Activated CD8-positive, alpha-beta memory T cell treated with anti-CD3 and anti-CD28 coated beads, Interleukin-2, amount 10 ng/mL, durations not matched to agents 7 days and 5 days (primary cell): ENCODE measurements around the gene DNAJC5G. TPM values are rescaled to one million over a fixed set of nuclear protein-coding genes. Genes with fewer than 3 reads are reported as not detected.

Source experiments
- ATAC-seq: fragments of 150-1000 bp; cut with Tn5 transposase; one replicate; pipeline ENCODE4 v1.10.0; 2021; ENCODE audit warnings: moderate library complexity
- CTCF ChIA-PET: fragments of 350-600 bp; sonication (Branson Sonifier 250); formaldehyde crosslinking; loops from one replicate; lab custom pipeline; 2021; ENCODE audit warnings: antibody characterized with exemption; lab: Charles Lee
- DNase-seq: peaks from one replicate; pipeline ENCODE4 v3.0.0-alpha.2; 2020
- H3K27ac Mint-ChIP-seq: one replicate; pipeline ENCODE4 v1.8.0; 2021; ENCODE audit warnings: mild to moderate bottlenecking, mixed read lengths
- H3K27me3 Mint-ChIP-seq: one replicate; pipeline ENCODE4 v1.8.0; 2021; ENCODE audit warnings: mixed read lengths
- H3K36me3 Mint-ChIP-seq: one replicate; pipeline ENCODE4 v1.8.0; 2021; ENCODE audit warnings: mild to moderate bottlenecking, mixed read lengths
- H3K4me1 Mint-ChIP-seq: one replicate; pipeline ENCODE4 v1.8.0; 2021; ENCODE audit warnings: mixed read lengths
- H3K4me3 Mint-ChIP-seq: one replicate; pipeline ENCODE4 v1.8.0; 2021; ENCODE audit warnings: mild to moderate bottlenecking, moderate library complexity, mixed read lengths
- H3K9me3 Mint-ChIP-seq: one replicate; pipeline ENCODE4 v1.8.0; 2022; ENCODE audit warnings: low read depth, mixed read lengths
- total RNA-seq, 2 experiments: library from RNA; stranded (reverse); gene quantifications; one replicate each; pipeline ENCODE4 v1.2.3, GENCODE V29; 2021

The DNAJC5G gene
- not detected for total RNA-seq

- Mint-ChIP-seq H3K27me3 (peaks cover 18% of the 10 kb centered on the region), H3K4me1 (peaks cover 14% of the 10 kb centered on the region), H3K36me3 (no peaks in the 10 kb centered on the region), H3K9me3 (no peaks in the 10 kb centered on the region), H3K4me3 (no peak within 1 kb of the TSS), H3K27ac (no peak within 1 kb of the TSS)
- DNase-seq (no peak), ATAC-seq (no peak)
- CTCF ChIA-PET: no interaction called here
Observed at GRCh38 chr2:27275211-27276150, at the start of gene DNAJC5G. TSS of gene DNAJC5G (plus strand) at chr2:27275433. CDS start at chr2:27276729, 1,296 bp downstream.

GRCh38 chr2:27225526-27225925, 49.7 kb upstream of the DNAJC5G start:
- Mint-ChIP-seq H3K27me3 (no peaks in the 10 kb centered on the region), H3K36me3 (peaks cover 47% of the 10 kb centered on the region), H3K4me1 (peaks cover 5% of the 10 kb centered on the region), H3K9me3 (no peaks in the 10 kb centered on the region), H3K27ac (no peak overlapping the region), H3K4me3 (no peak overlapping the region)
- no peak for ATAC-seq
- CTCF ChIA-PET: interaction anchor here (1.0 to 2.1 kb wide), 3 partner anchors 14 to 78 kb away, joined by 3 to 6 read pairs (median 3); partner anchors contain the start of genes ATRAID and SLC5A6
- DNase-seq: no peak

GRCh38 chr2:27227501-27227900, 47.7 kb upstream of the DNAJC5G start:
- CTCF ChIA-PET: interaction anchor here (1.0 kb wide), 1 partner anchor 75 kb away, joined by 3 read pairs; no protein-coding TSS in a partner anchor
- DNase-seq (no peak), ATAC-seq (no peak)
- no peak overlapping the region for H3K27ac Mint-ChIP-seq
- H3K9me3 Mint-ChIP-seq: no peaks in the 10 kb centered on the region
- no peaks in the 10 kb centered on the region for H3K4me1 Mint-ChIP-seq
- peaks cover 47% of the 10 kb centered on the region for H3K36me3 Mint-ChIP-seq
- H3K4me3 Mint-ChIP-seq: no peak overlapping the region
- H3K27me3 Mint-ChIP-seq: no peaks in the 10 kb centered on the region

DNA sequence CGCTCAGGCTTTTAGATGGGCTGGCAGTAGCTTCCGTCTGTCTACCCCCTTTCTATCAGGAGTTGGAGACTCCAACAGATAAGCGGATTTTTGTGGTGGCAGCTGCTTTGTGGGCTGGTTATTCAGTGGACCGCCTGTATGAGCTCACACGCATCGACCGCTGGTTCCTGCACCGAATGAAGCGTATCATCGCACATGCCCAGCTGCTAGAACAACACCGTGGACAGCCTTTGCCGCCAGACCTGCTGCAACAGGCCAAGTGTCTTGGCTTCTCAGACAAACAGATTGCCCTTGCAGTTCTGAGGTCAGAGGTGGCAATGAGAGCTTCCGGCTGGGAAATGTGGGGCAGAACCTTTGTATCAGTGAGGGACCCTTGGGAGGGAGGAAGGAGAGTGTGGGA, 43.3 kb upstream of the DNAJC5G start:
- no peak overlapping the region for H3K4me3 Mint-ChIP-seq

DNA sequence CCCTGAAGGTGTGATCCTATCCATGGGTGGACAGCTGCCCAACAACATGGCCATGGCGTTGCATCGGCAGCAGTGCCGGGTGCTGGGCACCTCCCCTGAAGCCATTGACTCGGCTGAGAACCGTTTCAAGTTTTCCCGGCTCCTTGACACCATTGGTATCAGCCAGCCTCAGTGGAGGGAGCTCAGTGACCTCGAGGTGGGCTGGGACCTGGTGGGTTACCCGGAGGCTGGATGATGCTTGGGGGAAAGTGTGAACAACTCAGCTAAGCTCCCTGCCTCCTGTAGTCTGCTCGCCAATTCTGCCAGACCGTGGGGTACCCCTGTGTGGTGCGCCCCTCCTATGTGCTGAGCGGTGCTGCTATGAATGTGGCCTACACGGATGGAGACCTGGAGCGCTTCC, 41.9 kb upstream of the DNAJC5G start:
- ATAC-seq (no peak), DNase-seq (no peak)
- Mint-ChIP-seq H3K27ac (no peak overlapping the region), H3K4me3 (no peak overlapping the region), H3K36me3 (peaks cover 53% of the 10 kb centered on the region), H3K9me3 (no peaks in the 10 kb centered on the region), H3K27me3 (no peaks in the 10 kb centered on the region), H3K4me1 (no peaks in the 10 kb centered on the region)
- CTCF ChIA-PET: interaction anchor here (0.8 kb wide), 1 partner anchor 16 kb away, joined by 3 read pairs; no protein-coding TSS in a partner anchor

More for the DNA sequence above, 43.3 kb upstream of the DNAJC5G start:
- DNase-seq (no peak), ATAC-seq (no peak)
- Mint-ChIP-seq H3K4me1 (no peaks in the 10 kb centered on the region), H3K27me3 (no peaks in the 10 kb centered on the region), H3K9me3 (no peaks in the 10 kb centered on the region), H3K27ac (no peak overlapping the region), H3K36me3 (peaks cover 53% of the 10 kb centered on the region)
- CTCF ChIA-PET: interaction anchor here (0.9 to 1.4 kb wide), 2 partner anchors 47 to 108 kb away, joined by 3 to 7 read pairs; no protein-coding TSS in a partner anchor

DNA sequence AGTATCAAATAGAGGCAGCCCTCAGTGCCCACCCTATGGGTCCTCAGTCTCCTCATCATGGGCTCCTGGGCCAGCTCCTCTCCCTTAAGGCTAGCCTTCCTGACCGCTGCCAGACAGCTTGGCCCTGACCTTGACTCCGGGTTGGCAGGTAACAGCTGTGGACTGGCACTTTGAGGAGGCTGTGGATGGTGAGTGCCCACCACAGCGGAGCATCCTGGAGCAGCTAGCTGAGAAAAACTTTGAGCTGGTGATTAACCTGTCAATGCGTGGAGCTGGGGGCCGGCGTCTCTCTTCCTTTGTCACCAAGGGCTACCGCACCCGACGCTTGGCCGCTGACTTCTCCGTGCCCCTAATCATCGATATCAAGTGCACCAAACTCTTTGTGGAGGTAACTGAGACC, 39.1 kb upstream of the DNAJC5G start:
- H3K4me1 Mint-ChIP-seq: no peaks in the 10 kb centered on the region
- ATAC-seq (no peak), DNase-seq (no peak)
- H3K36me3 Mint-ChIP-seq: peaks cover 65% of the 10 kb centered on the region
- H3K27me3 Mint-ChIP-seq: no peaks in the 10 kb centered on the region
- CTCF ChIA-PET: no interaction called here
- H3K9me3 Mint-ChIP-seq: no peaks in the 10 kb centered on the region
- H3K27ac Mint-ChIP-seq: no peak overlapping the region
- no peak overlapping the region for H3K4me3 Mint-ChIP-seq

- H3K4me3 Mint-ChIP-seq: no peak overlapping the region
- no peaks in the 10 kb centered on the region for H3K27me3 Mint-ChIP-seq
- H3K9me3 Mint-ChIP-seq: no peaks in the 10 kb centered on the region
- no peak overlapping the region for H3K27ac Mint-ChIP-seq
- no peak for ATAC-seq
- CTCF ChIA-PET: interaction anchor here (1.9 kb wide), 1 partner anchor 43 kb away, joined by 6 read pairs; no protein-coding TSS in a partner anchor
- peaks cover 66% of the 10 kb centered on the region for H3K36me3 Mint-ChIP-seq
- peaks cover 2% of the 10 kb centered on the region for H3K4me1 Mint-ChIP-seq
- no peak for DNase-seq
Observed at GRCh38 chr2:27236626-27237025, 38.6 kb upstream of the DNAJC5G start.

GRCh38 chr2:27237341-27237945, 37.8 kb upstream of the DNAJC5G start:
- Mint-ChIP-seq H3K36me3 (peaks cover 59% of the 10 kb centered on the region), H3K27me3 (no peaks in the 10 kb centered on the region), H3K4me3 (no peak overlapping the region), H3K27ac (no peak overlapping the region), H3K4me1 (peaks cover 7% of the 10 kb centered on the region), H3K9me3 (no peaks in the 10 kb centered on the region)
- no peak for ATAC-seq
- CTCF ChIA-PET: interaction anchor here (1.9 kb wide), 1 partner anchor 42 kb away, joined by 6 read pairs; no protein-coding TSS in a partner anchor
- no peak for DNase-seq

- no peaks in the 10 kb centered on the region for H3K27me3 Mint-ChIP-seq
- DNase-seq: no peak
- no peak overlapping the region for H3K4me3 Mint-ChIP-seq
- H3K36me3 Mint-ChIP-seq: peaks cover 49% of the 10 kb centered on the region
- ATAC-seq: no peak
- H3K27ac Mint-ChIP-seq: no peak overlapping the region
- H3K9me3 Mint-ChIP-seq: no peaks in the 10 kb centered on the region
- peaks cover 7% of the 10 kb centered on the region for H3K4me1 Mint-ChIP-seq
- CTCF ChIA-PET: no interaction called here
Observed at GRCh38 chr2:27238976-27239375, 36.3 kb upstream of the DNAJC5G start.

DNA sequence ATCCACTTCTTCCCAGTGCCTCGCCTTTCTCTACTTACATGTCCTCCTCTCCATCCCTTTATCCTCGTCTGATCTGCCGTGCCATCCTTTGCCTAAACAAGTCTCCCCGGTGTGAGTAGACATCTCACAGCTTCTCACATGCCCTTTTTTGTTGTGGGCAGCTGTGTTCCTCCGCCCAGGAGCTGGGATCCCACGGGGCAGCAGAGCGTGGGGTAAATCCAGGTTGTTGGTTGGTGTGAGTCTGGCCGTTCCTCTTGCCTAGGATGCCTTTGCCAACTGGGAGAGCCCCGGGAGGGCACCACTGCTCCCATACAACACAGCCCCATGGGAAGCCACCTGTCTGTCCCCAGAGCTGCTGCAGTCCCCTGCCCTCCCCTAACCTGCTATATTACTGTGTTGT, 34.8 kb upstream of the DNAJC5G start:
- H3K27me3 Mint-ChIP-seq: no peaks in the 10 kb centered on the region
- DNase-seq: no peak
- no peak overlapping the region for H3K27ac Mint-ChIP-seq
- H3K4me1 Mint-ChIP-seq: peaks cover 7% of the 10 kb centered on the region
- no peaks in the 10 kb centered on the region for H3K9me3 Mint-ChIP-seq
- H3K36me3 Mint-ChIP-seq: peaks cover 44% of the 10 kb centered on the region
- no peak for ATAC-seq
- no peak overlapping the region for H3K4me3 Mint-ChIP-seq
- CTCF ChIA-PET: interaction anchor here (1.8 kb wide), 1 partner anchor 40 kb away, joined by 5 read pairs; no protein-coding TSS in a partner anchor

DNA sequence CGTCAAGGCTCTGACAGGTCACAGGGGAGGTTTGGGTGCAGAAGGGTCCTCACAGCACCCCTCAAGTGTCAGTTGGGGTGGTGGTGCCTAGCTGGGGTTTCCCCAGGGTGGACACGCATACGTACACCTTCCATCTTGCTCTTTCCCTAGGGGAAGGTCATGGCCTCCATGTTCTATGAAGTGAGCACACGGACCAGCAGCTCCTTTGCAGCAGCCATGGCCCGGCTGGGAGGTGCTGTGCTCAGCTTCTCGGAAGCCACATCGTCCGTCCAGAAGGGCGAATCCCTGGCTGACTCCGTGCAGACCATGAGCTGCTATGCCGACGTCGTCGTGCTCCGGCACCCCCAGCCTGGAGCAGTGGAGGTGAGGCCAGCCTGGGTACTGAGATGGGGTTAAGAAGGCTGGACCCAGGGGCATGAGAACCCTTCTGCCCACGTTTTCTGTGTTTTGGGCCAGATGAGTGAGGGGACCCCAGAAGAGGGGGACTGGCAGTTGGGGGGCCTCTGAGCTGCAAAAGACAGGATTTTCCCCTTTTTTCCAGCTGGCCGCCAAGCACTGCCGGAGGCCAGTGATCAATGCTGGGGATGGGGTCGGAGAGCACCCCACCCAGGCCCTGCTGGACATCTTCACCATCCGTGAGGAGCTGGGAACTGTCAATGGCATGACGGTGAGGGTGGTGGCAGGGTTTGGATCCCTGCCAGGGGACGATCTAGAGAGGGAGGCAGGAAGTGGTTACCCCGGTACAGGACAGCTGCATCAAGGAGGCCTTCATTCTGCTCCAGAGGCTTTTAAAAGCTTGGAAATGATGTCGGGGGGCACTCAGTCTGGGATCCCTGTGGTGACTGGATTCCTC, 33.2 kb upstream of the DNAJC5G start:
- DNase-seq (no peak), ATAC-seq (peak; percentile 20)
- no peaks in the 10 kb centered on the region for H3K27me3 Mint-ChIP-seq
- no peak overlapping the region for H3K4me3 Mint-ChIP-seq
- peaks cover 7% of the 10 kb centered on the region for H3K4me1 Mint-ChIP-seq
- CTCF ChIA-PET: interaction anchor here (1.0 to 1.8 kb wide), 3 partner anchors 22 to 38 kb away, joined by 3 to 5 read pairs (median 4); no protein-coding TSS in a partner anchor
- peaks cover 34% of the 10 kb centered on the region for H3K36me3 Mint-ChIP-seq
- no peaks in the 10 kb centered on the region for H3K9me3 Mint-ChIP-seq
- H3K27ac Mint-ChIP-seq: peak overlapping the region; percentile 43

- ATAC-seq (no peak), DNase-seq (no peak)
- H3K36me3 Mint-ChIP-seq: peaks cover 30% of the 10 kb centered on the region
- no peak overlapping the region for H3K27ac Mint-ChIP-seq
- H3K4me1 Mint-ChIP-seq: peaks cover 7% of the 10 kb centered on the region
- no peaks in the 10 kb centered on the region for H3K9me3 Mint-ChIP-seq
- H3K4me3 Mint-ChIP-seq: no peak overlapping the region
- no peaks in the 10 kb centered on the region for H3K27me3 Mint-ChIP-seq
- CTCF ChIA-PET: interaction anchor here (1.2 kb wide), 1 partner anchor 21 kb away, joined by 4 read pairs; no protein-coding TSS in a partner anchor
Observed at GRCh38 chr2:27242614-27242951, 32.6 kb upstream of the DNAJC5G start.
